Measurements from ENCODE around the gene GGN. TPM values are rescaled to one million over a fixed set of nuclear protein-coding genes. Genes with fewer than 3 reads are reported as not detected.

Gene GGN
- total and polyA plus RNA-seq, 9 of the 15 experiments (the other 6 are each of a cell fraction or from before 2014, with no cell fraction given): 0.15 to 0.33 TPM; not detected in 7

- TF ChIP-seq HSF4 (CRISPR knock-in tag; IDR thresholded peaks at IDR 0.05; ENCODE audit: borderline replicate concordance): no peak
- TF ChIP-seq ZNF655 (CRISPR knock-in tag; IDR thresholded peaks at IDR 0.05): no peak
- TF ChIP-seq USF1 (CRISPR knock-in tag; IDR thresholded peaks at IDR 0.05): no peak
- no peak for TF ChIP-seq ZNF507 (tag; conservative IDR thresholded peaks at IDR 0.05)
- no peak for TF ChIP-seq CREB3L1 (IDR thresholded peaks at IDR 0.05; ENCODE audit: borderline replicate concordance, low read depth)
- TF ChIP-seq BRF2 (IDR thresholded peaks at IDR 0.05; ENCODE audit: borderline replicate concordance, insufficient read depth, insufficient read length): no peak
- TF ChIP-seq MIER1 (IDR thresholded peaks at IDR 0.05; ENCODE audit: low read depth): no peak
- TF ChIP-seq MEF2A (IDR thresholded peaks at IDR 0.05; ENCODE audit: control insufficient read depth, low read depth, low read length): no peak
- no peak for TF ChIP-seq FOXP4 (CRISPR knock-in tag; IDR thresholded peaks at IDR 0.05; ENCODE audit: borderline replicate concordance)
- no peak for TF ChIP-seq MITF (IDR thresholded peaks at IDR 0.05)
- no peak for TF ChIP-seq MTA2 (IDR thresholded peaks at IDR 0.05; ENCODE audit: low read depth)
- TF ChIP-seq STAG1 (CRISPR knock-in tag; IDR thresholded peaks at IDR 0.05; ENCODE audit: borderline replicate concordance): no peak
- no peak for TF ChIP-seq TSC22D4 (tag; IDR thresholded peaks at IDR 0.05)
- no peak for TF ChIP-seq ZNF121 (CRISPR knock-in tag; conservative IDR thresholded peaks at IDR 0.05)
- no peak for TF ChIP-seq HDAC6 (IDR thresholded peaks at IDR 0.05; ENCODE audit: low read depth, low read length)
- no peak for TF ChIP-seq SREBF1 (IDR thresholded peaks at IDR 0.05; ENCODE audit: borderline replicate concordance, low read depth, low read length)
- TF ChIP-seq WHSC1 (IDR thresholded peaks at IDR 0.05; ENCODE audit: low read length): no peak
- no peak for TF ChIP-seq SRSF7 (optimal IDR thresholded peaks at IDR 0.05; ENCODE audit: low read depth, low read length)
These were observed 30.0 kb upstream of the GGN start (continued) for GRCh38 chr19:38417544-38418506.

Data from K562 (cell line).